Type B pancreatic cell (in vitro differentiated cells): Measurements from ENCODE around the gene MAPK8. TPM values are rescaled to one million over a fixed set of nuclear protein-coding genes. Genes with fewer than 3 reads are reported as not detected.

Source experiments
- DNase-seq: peaks from one replicate; pipeline ENCODE4 v3.0.0; 2021; ENCODE audit warnings: mixed read lengths; ENCODE audit not compliant: unreplicated experiment; ENCODE audit errors: extremely low spot score
- H3K27ac Mint-ChIP-seq: 2 replicates; pipeline ENCODE4 v1.8.0; 2021; ENCODE audit warnings: mild to moderate bottlenecking, mixed read lengths
- H3K27me3 Mint-ChIP-seq: 2 replicates; pipeline ENCODE4 v1.8.0; 2021; ENCODE audit warnings: mixed read lengths
- H3K36me3 Mint-ChIP-seq: 2 replicates; pipeline ENCODE4 v1.8.0; 2021; ENCODE audit warnings: mixed read lengths
- H3K4me1 Mint-ChIP-seq: one replicate; pipeline ENCODE4 v1.8.0; 2021; ENCODE audit warnings: mixed read lengths; ENCODE audit not compliant: unreplicated experiment
- H3K4me3 Mint-ChIP-seq: 2 replicates; pipeline ENCODE4 v1.8.0; 2021; ENCODE audit warnings: mild to moderate bottlenecking, mixed read lengths
- H3K9me3 Mint-ChIP-seq: 2 replicates; pipeline ENCODE4 v1.8.0; 2021; ENCODE audit warnings: mixed read lengths
- total RNA-seq: library from RNA; stranded (reverse); gene quantifications from 2 replicates; pipeline ENCODE4 v1.2.1, GENCODE V29; 2021; ENCODE audit warnings: low replicate concordance
- TF ChIP-seq, protein P1 (sequence below): fragments of 200-600 bp; sonication (generic); conservative IDR thresholded peaks from 2 replicates; pipeline ENCODE4 v1.5.0; 2021; ENCODE audit warnings: antibody characterized with exemption, mild to moderate bottlenecking

The MAPK8 gene
- total RNA-seq, 1 donor from 2014 or later: 48.4 TPM

DNA sequence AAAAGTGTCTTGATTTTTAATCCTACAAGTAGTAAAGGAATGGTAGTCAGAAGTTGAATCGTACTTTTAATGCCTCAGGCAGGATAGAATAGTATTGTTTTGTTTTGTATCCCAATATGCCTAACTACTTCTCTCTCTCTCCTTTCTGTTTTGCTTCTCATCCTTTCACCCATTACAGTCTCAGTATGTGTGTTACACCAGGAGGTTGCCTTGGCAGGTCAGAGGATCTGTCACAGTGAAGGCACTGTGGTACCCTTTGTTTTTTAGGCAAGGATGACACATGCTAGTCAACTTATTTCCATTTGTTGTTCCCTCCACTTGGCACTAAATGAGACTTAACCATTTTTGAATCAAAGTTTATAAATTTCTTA lies 94.4 kb downstream of the MAPK8 start:
- peak overlapping the region; percentile 59 for H3K27ac Mint-ChIP-seq
- no peak overlapping the region for H3K4me3 Mint-ChIP-seq
- H3K4me1 Mint-ChIP-seq: peaks cover 28% of the 10 kb centered on the region
- peaks cover 6% of the 10 kb centered on the region for H3K36me3 Mint-ChIP-seq
- TF ChIP-seq, protein P1, sequence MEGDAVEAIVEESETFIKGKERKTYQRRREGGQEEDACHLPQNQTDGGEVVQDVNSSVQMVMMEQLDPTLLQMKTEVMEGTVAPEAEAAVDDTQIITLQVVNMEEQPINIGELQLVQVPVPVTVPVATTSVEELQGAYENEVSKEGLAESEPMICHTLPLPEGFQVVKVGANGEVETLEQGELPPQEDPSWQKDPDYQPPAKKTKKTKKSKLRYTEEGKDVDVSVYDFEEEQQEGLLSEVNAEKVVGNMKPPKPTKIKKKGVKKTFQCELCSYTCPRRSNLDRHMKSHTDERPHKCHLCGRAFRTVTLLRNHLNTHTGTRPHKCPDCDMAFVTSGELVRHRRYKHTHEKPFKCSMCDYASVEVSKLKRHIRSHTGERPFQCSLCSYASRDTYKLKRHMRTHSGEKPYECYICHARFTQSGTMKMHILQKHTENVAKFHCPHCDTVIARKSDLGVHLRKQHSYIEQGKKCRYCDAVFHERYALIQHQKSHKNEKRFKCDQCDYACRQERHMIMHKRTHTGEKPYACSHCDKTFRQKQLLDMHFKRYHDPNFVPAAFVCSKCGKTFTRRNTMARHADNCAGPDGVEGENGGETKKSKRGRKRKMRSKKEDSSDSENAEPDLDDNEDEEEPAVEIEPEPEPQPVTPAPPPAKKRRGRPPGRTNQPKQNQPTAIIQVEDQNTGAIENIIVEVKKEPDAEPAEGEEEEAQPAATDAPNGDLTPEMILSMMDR: no peak
- DNase-seq: no peak
- H3K9me3 Mint-ChIP-seq: no peaks in the 10 kb centered on the region
- no peaks in the 10 kb centered on the region for H3K27me3 Mint-ChIP-seq

DNA sequence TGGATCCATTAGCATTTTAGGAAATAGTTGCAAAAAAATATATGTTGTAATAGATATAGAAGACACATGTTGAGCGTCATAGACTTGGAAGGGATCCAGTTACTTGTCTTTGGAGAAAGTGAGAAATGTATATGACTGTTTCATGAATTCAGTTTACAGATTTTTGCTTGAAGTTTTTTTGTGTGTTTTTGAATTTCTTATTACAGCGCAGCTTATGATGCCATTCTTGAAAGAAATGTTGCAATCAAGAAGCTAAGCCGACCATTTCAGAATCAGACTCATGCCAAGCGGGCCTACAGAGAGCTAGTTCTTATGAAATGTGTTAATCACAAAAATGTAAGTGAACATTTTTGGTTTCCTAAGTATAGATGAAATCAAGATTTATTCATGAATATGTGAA lies 98.2 kb downstream of the MAPK8 start:
- peaks cover 12% of the 10 kb centered on the region for H3K4me1 Mint-ChIP-seq
- no peak for DNase-seq
- H3K27ac Mint-ChIP-seq: no peak overlapping the region
- H3K4me3 Mint-ChIP-seq: no peak overlapping the region
- TF ChIP-seq, protein P1: no peak
- no peaks in the 10 kb centered on the region for H3K9me3 Mint-ChIP-seq
- H3K27me3 Mint-ChIP-seq: no peaks in the 10 kb centered on the region
- peaks cover 8% of the 10 kb centered on the region for H3K36me3 Mint-ChIP-seq

DNA sequence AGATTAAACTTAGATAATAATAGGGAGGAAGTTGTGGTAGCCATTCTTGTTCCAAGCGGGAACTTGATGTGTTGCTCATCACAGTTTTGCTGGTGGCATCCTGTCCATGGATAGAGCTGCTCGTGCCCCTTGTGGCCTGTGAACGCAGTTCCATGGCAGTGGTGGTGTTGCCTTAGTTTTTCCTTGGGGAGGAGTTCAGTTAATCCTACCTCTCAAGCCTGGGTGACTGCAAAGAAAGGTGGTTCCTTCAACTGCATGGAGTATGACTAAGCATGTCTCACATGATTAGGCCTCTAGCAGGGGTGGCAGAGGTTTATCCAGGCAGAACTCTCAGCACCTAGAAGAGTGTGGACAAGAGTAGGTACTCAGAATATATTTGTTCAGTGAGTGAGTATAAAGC lies 99.7 kb downstream of the MAPK8 start:
- H3K4me1 Mint-ChIP-seq: no peaks in the 10 kb centered on the region
- peaks cover 23% of the 10 kb centered on the region for H3K36me3 Mint-ChIP-seq
- H3K27me3 Mint-ChIP-seq: no peaks in the 10 kb centered on the region
- no peak overlapping the region for H3K4me3 Mint-ChIP-seq
- H3K9me3 Mint-ChIP-seq: no peaks in the 10 kb centered on the region
- H3K27ac Mint-ChIP-seq: no peak overlapping the region
- no peak for DNase-seq
- TF ChIP-seq, protein P1: no peak

DNA sequence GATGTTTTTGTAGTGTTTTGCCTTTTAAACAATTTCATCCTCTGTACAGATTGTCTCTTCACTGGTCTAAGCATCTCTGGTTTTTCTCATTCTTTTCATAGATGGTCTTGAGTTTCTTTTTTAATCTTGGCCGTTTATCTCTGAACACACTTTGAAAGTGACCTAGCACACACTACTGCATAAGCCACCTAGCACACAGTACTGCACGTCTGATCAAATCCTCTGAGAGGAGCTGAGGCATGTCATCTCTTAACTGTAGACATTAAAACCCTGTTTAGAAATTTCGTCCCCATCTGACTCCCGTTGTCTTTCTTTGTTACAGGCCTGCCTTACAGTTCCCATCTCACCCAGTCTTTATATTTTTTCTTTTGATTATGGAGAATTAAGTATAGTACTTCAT lies 100.2 kb downstream of the MAPK8 start:
- no peak overlapping the region for H3K27ac Mint-ChIP-seq
- H3K9me3 Mint-ChIP-seq: no peaks in the 10 kb centered on the region
- H3K4me3 Mint-ChIP-seq: no peak overlapping the region
- H3K4me1 Mint-ChIP-seq: no peaks in the 10 kb centered on the region
- no peaks in the 10 kb centered on the region for H3K27me3 Mint-ChIP-seq
- DNase-seq: no peak
- TF ChIP-seq, protein P1: no peak
- peaks cover 25% of the 10 kb centered on the region for H3K36me3 Mint-ChIP-seq

DNA sequence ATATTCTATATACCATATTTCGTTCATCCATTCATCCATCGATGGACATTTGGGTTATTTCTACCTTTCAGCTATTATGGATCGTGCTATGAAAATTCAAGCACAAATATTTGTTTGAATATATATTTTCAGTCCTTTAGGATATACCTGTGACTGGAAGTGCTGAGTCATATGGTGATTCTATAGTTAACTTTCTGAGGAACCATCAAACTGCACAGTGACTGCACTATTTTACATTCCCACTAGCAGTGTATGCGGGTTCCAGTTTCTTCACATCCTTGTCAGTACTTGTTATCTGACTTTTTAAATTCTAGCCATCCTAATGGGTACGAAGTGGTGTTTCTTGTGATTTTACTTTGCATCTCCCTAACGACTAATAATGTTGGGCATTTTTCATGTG lies 104.0 kb downstream of the MAPK8 start:
- Mint-ChIP-seq H3K27me3 (no peaks in the 10 kb centered on the region), H3K9me3 (peaks cover 7% of the 10 kb centered on the region), H3K27ac (no peak overlapping the region), H3K36me3 (peaks cover 47% of the 10 kb centered on the region), H3K4me1 (no peaks in the 10 kb centered on the region), H3K4me3 (no peak overlapping the region)
- no peak for DNase-seq
- TF ChIP-seq, protein P1: no peak

DNA sequence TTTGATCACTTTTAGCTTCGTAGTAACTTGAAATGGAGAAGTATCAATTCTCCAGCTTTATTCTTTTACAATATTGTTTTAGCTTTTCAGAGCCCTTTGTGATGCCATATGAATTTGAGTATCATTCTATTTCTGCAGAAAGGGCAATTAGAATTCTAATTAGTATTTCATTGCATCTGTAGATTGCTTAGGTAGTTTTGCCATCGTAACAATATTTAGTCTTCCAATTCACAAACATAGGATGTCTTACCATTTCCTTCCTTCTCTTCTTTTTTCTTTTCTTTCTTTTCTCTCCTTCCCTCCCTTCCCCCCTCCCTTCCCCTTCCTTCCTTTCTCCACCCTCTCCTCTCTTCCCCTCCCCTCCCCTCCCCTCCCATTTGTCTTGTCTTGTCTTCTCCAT lies 105.0 kb downstream of the MAPK8 start:
- TF ChIP-seq, protein P1: no peak
- Mint-ChIP-seq H3K27ac (no peak overlapping the region), H3K27me3 (no peaks in the 10 kb centered on the region), H3K36me3 (peaks cover 47% of the 10 kb centered on the region), H3K4me1 (peaks cover 1% of the 10 kb centered on the region), H3K9me3 (peaks cover 13% of the 10 kb centered on the region), H3K4me3 (no peak overlapping the region)
- DNase-seq: no peak
